CD4-positive, alpha-beta T cell treated with Interleukin-10 for 1 hour (primary cell): ENCODE measurements around the gene SLC22A5.
"Not testable (repeated sequence)": the region's sequence is repeated elsewhere in the genome, so short reads cannot be mapped to it uniquely, and the experiment has no call there.

ENCODE experiments used
- DNase-seq: peaks from one replicate; pipeline ENCODE4 v3.0.0-alpha.2; 2020

Gene SLC22A5

GRCh38 chr5:132428484-132429462 lies 59.3 kb downstream of the SLC22A5 start:
- DNase-seq, result no peak

- DNase-seq, result no peak
Observed at GRCh38 chr5:132429463-132430440, 60.2 kb downstream of the SLC22A5 start.

GRCh38 chr5:132430746-132431145 lies 61.2 kb downstream of the SLC22A5 start:
- no peak for DNase-seq

DNA sequence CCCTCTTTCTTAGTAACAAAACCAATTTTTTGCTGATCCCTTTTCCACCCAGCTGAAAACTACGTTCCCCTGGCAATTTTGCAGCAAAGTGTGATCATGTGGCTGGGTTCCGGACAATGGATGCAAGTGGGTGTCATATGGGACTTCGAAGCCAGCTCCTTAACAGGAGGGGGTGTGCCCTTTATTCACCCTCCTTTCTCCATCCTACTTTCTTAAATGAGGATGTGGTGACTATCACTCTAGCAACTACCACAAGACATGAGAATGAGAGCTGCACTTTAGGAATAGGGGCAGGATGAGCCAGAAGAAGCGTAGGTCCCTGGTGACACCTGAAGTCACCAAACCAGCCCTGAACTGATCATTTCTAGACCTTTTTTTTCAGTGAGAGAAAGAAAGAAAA lies 62.1 kb downstream of the SLC22A5 start:
- peak; percentile 28 for DNase-seq

DNA sequence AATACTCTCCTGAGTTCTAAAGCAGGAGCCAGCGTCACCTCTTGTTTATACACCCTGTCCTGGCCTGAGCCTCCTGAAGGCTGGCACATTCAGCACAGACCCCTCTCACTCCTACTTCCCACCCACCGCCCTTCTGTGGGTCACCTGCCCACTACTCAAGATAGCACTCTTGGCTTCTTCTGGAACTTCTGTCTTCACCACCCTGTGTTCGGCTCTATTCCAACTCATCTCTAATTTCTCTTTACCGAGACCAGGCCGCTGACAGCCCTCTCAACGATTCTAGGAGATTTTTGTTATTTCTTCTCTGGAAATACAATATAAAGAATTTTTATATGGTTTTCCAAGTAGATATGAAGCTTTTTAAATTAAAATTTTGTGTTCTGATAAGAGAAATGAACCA lies 63.6 kb downstream of the SLC22A5 start:
- DNase-seq, result no peak

- DNase-seq, result no peak
Observed at GRCh38 chr5:132434416-132435286, 65.1 kb downstream of the SLC22A5 start.

DNA sequence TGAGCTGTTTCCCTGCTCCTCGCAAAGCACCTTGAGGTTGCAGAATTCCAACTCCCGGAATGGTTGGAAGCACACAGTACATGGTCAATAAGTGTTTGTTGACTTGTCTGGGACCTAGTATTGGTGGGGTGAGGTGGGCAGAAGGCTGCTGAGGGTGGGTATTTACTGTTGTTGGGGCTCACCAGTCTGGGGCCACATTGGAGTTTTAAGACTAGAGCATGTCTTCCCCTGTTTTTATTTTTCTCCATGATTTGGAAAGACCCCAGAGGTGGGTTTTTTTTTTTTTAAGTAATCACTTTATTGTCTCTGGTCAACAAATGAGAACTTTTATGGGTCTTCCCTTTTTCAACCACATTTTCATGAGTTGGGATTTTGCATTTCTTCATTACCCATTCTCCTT lies 65.9 kb downstream of the SLC22A5 start:
- DNase-seq, result no peak

DNA sequence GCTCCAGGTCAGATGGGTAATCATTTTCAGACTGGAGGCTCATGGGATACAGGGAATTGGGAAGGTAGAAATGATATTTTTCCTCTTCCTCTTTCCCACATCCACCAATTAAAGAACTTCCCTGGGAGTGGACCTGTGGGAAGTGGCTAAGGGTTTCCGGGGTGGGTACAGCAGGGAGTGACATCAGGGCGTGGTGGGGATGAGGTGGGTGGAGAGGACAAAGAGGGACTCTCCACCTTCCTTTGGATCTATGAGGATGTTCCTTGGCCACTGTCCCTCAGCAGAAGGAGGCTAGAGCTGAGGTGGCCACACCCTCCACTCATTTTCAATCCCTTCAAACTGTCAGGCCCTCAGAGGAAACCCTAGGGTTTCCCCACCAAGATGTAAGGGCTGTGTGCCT lies 66.4 kb downstream of the SLC22A5 start:
- DNase-seq, result no peak

DNA sequence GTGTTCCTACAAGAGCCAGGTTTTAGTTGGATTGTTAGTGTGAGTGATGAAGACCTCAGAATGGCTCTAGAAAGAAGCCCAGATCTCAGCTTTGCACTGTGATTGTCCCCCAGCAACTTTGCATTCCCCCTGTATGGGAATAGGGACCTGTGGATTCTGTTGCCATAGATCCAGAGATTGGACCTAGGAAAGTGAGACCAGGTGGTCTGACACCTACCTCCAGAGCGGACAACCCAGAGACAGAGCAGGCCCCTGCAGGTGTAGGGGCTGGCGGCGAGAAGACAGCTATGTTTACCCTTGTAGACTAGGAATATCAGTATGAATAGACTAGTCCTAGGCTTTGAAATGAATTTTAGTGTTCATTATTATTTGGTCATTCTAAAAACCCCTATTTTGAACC lies 67.4 kb downstream of the SLC22A5 start:
- DNase-seq, result no peak

DNA sequence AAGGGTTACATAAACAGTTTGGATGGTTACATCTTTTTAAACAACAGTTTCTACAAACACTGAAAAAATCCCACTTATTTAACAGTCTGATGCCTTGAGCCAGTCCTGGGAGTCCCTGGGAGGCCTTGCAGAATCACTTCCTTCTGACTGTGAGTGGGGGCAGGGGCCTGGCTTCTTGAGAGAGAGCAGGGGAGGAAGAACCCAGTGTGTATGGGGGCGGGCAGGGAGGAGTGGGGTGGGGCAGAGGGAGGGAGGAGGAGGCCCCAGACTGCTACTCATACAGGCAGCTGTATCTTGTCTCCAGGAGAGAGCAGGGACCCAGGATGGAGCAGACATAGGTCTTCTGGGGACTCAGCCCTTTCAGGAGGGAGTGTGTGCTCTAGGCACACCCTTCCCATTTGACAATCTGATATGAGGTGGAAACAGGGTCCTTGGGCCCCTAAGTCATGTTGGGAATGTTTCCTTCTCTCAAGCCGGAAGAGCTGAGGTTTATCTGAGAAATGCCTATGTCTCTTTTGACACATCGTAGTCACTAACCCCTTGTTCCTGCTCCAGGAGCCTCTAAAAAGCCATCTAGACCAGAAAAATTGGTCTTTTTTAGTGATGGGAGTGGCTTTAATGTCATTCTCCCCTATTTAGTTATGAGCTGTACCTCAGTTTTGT lies 68.2 kb downstream of the SLC22A5 start:
- DNase-seq, result peak; percentile 69

DNA sequence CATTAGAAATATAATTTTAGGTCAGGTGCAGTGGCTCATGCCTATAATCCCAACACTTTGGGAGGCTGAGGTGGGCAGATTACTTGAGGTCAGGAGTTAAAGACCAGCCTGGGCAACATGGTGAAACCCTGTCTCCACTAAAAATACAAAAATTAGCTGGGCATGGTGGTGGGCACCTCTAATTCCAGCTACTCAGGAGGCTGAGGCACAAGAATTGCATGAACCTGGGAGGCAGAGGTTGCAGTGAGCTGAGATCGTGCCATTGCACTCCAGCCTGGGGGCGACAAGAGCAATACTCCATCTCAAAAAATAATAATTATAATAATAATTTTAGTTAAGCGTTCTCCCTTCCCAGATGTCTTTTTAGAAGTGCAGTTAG lies 68.7 kb downstream of the SLC22A5 start:
- not testable (repeated sequence) for DNase-seq

DNA sequence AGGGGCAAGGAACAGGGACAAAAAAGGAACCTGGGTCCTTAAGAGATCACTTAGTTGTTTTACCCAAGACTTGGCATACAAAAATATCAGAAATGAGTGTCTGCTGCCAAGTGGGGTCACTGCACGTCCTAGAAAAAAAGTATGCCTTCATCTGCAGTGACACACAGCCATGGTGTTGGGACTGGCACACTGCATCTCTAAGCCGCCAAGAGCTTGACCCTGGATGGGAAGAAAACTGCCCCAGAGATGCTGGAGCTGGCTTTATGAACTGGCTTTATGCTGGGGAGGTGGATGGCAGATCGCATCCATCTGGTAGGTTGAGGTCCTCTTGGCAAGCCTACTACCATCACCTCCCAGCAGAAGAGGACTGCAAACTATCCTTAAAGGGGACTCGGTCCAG lies 69.4 kb downstream of the SLC22A5 start:
- no peak for DNase-seq

DNA sequence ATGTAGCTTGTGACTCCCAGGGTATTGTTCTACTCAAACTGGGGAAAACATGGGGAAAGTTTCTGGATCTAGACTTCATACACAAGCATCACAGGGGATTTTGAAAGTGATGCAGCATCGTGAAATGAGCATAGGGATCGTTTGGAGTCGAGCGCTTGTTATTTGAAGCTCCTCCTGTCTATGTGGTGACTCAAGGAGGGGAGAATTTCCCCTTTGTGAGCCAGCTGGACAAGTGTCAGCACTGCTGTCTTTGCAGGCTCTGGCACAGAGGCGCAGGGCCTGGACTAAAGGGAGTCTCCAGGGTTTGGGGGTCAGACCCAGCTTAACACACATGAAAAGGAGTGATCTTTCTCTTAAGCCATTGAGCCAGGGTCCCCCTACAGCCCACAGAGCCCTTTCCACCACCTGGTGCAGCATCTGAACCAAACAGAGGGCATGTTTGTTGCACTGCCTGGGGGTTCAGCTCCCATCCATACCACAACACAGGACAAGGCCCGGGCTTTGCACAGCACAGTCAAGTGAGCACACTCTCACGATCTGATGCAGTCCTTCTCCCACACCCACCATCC lies 70.1 kb downstream of the SLC22A5 start:
- no peak for DNase-seq

DNA sequence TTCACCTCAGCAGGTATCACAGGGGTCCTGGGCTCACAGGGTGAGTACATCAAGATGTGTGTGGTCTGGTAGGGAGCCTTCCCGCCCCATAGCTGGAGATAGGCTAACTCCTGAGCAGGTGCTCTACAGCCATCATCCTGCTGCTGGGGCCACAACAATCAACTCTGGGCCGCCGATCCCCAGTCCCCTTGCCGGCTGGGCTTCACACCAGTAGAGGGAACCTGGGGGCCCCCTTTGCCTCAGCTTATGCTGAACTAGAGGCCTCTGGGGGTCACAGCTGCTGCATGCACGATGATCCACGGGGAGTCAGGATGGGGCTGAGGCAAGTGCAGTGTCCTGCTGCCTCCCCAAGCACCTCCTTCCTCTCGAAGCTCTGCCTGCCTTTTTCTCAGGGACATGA lies 74.6 kb downstream of the SLC22A5 start:
- DNase-seq, result no peak
